AG09309 (cell line): ENCODE data around the gene NPFF.
A peak's percentile ranks its signal among the peaks of the same experiment; 100 is the strongest.

ENCODE experiments used
- DNase-seq: peaks from one replicate; pipeline ENCODE4 v3.0.0-alpha.2; 2010; ENCODE audit warnings: low read depth
- H3K4me3 ChIP-seq: 2 replicates; pipeline ENCODE4 v1.5.1; 2011; ENCODE audit warnings: mild to moderate bottlenecking, low read depth, low read length, moderate library complexity; ENCODE audit not compliant: control insufficient read depth
- TF ChIP-seq, protein P1 (sequence below): IDR thresholded peaks from 2 replicates; pipeline ENCODE4 v1.5.1; 2011; ENCODE audit warnings: mild to moderate bottlenecking, low read depth, low read length, inconsistent platforms; ENCODE audit not compliant: insufficient read depth, control insufficient read depth; ENCODE audit errors: missing control alignments

Gene NPFF

DNA sequence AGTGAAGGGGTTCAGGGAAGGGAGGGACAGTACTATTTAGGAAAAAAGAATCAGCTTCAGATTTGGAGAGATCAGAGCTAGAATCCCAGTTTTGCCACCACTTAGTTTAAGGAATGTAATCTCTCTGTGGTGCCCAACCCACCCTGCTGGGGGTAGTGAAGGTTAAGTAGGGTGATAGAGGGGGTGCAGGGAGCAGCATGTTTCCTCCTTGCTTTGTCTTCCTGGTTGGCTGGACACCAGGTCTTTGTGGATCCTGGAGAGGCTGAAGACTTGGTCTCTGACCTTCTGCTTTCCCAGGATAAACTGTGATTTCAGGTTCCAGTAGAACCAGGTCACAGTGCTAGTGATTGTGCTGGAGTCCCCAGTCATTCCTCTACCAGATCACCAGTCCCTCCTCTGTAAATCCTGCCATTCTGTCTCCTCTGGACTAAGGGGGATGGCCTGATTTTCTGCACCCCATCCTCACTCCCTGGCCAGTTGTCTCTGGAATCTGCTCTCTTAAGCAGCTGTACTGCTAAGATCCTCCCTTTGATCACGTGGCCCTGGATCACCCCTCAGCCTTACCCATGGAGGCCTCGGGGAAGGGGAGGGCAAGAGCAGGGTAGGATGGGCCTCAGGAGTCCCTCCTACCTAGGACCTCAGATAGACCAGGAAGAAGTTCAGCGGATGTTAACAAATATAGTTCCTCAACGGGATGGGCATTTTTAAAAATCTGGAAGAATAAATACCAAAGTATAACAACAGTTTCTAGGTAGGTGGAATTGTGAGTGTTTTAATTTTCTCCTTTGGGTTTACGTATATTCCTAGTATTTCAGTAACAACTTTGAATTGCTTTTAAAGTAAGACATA is 11.2 kb downstream of the NPFF start:
- no peak overlapping the region for H3K4me3 ChIP-seq
- no peak for DNase-seq
- TF ChIP-seq, protein P1, sequence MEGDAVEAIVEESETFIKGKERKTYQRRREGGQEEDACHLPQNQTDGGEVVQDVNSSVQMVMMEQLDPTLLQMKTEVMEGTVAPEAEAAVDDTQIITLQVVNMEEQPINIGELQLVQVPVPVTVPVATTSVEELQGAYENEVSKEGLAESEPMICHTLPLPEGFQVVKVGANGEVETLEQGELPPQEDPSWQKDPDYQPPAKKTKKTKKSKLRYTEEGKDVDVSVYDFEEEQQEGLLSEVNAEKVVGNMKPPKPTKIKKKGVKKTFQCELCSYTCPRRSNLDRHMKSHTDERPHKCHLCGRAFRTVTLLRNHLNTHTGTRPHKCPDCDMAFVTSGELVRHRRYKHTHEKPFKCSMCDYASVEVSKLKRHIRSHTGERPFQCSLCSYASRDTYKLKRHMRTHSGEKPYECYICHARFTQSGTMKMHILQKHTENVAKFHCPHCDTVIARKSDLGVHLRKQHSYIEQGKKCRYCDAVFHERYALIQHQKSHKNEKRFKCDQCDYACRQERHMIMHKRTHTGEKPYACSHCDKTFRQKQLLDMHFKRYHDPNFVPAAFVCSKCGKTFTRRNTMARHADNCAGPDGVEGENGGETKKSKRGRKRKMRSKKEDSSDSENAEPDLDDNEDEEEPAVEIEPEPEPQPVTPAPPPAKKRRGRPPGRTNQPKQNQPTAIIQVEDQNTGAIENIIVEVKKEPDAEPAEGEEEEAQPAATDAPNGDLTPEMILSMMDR = no peak

- H3K4me3 ChIP-seq = no peak overlapping the region; the same call in 1 of the 2 replicates
- TF ChIP-seq, protein P1 = no peak
- no peak for DNase-seq
These were observed 13.5 kb downstream of the NPFF start for GRCh38 chr12:53493610-53494391.

GRCh38 chr12:53492830-53493609 is 14.3 kb downstream of the NPFF start:
- H3K4me3 ChIP-seq = peak overlapping the region; percentile 57
- no peak for DNase-seq
- TF ChIP-seq, protein P1 = peak; percentile 2

DNA sequence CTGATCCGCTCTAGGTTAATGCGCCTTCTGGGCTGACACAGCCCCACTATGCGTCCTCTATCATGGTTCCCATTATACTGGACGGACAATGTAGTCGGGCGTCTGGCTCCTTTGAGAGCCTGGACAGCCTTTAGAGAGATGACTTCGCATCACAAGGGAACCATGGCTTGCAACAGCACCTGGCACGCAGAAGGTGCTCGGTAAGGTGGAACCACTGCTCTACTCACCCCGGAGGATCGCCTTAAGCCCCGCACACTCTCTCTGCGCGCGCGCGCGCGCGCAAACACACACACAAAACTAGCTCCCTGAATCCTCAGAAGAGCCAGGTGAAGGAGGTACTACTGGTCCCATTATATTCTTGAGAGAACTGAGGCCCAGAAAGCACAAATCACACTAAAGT is 15.1 kb downstream of the NPFF start:
- no peak for DNase-seq

GRCh38 chr12:53489242-53489864 is 17.9 kb downstream of the NPFF start:
- no peak for DNase-seq
- TF ChIP-seq, protein P1 = no peak
- no peak overlapping the region for H3K4me3 ChIP-seq

More for the DNA sequence above, 15.1 kb downstream of the NPFF start:
- H3K4me3 ChIP-seq = peak overlapping the region; percentile 57
- TF ChIP-seq, protein P1 = no peak

- DNase-seq = no peak
- TF ChIP-seq, protein P1 = no peak
- H3K4me3 ChIP-seq = no peak overlapping the region
These were observed 20.4 kb downstream of the NPFF start for GRCh38 chr12:53486736-53487487.
